ENCODE measurements around the gene KLHL3.
A peak's percentile ranks its signal among the peaks of the same experiment; 100 is the strongest.

Gene KLHL3

GRCh38 chr5:137754188-137754960, 18.5 kb upstream of the KLHL3 start, which contains the start of gene HNRNPA0:
Gene HNRNPA0, minus strand, starts transcription at chr5:137754363. Its CDS starts 297 bp downstream, at chr5:137754066.
- TF ChIP-seq, protein P1, sequence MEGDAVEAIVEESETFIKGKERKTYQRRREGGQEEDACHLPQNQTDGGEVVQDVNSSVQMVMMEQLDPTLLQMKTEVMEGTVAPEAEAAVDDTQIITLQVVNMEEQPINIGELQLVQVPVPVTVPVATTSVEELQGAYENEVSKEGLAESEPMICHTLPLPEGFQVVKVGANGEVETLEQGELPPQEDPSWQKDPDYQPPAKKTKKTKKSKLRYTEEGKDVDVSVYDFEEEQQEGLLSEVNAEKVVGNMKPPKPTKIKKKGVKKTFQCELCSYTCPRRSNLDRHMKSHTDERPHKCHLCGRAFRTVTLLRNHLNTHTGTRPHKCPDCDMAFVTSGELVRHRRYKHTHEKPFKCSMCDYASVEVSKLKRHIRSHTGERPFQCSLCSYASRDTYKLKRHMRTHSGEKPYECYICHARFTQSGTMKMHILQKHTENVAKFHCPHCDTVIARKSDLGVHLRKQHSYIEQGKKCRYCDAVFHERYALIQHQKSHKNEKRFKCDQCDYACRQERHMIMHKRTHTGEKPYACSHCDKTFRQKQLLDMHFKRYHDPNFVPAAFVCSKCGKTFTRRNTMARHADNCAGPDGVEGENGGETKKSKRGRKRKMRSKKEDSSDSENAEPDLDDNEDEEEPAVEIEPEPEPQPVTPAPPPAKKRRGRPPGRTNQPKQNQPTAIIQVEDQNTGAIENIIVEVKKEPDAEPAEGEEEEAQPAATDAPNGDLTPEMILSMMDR (IDR thresholded peaks at IDR 0.05; ENCODE audit: low read depth, low read length, missing control alignments), result no peak
- peak; percentile 94 for DNase-seq (ENCODE audit: low read depth)
- peak within 1 kb of the TSS; percentile 80 for H3K4me3 ChIP-seq (ENCODE audit: low read depth, low read length)

DNA sequence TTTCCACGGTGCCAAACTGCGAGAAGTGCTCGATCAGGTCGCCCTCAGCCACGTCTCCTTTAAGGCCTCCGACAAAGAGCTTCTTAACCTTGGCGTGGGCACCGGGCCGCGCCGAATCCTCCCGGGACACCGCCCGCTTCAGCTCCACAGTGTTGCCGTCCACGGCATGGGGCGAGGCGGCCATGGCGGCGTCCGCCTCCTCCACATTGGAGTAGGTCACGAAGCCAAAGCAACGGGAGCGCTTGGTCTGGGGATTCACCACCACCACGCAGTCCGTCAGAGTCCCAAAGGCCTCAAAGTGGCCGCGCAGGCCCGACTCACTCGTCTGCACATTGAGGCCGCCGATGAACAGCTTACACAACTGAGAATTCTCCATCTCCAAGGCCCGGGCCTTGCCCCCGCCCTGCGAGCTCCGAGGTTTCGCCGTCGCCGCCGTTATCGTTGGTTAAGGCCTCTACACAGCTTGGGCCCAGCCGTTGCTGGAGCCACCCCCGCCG, 17.9 kb upstream of the KLHL3 start:
- H3K4me3 ChIP-seq (ENCODE audit: low read depth, low read length), result peak overlapping the region; percentile 80
- TF ChIP-seq, protein P1 (IDR thresholded peaks at IDR 0.05; ENCODE audit: low read depth, low read length, missing control alignments), result no peak
- DNase-seq (ENCODE audit: low read depth), result no peak

DNA sequence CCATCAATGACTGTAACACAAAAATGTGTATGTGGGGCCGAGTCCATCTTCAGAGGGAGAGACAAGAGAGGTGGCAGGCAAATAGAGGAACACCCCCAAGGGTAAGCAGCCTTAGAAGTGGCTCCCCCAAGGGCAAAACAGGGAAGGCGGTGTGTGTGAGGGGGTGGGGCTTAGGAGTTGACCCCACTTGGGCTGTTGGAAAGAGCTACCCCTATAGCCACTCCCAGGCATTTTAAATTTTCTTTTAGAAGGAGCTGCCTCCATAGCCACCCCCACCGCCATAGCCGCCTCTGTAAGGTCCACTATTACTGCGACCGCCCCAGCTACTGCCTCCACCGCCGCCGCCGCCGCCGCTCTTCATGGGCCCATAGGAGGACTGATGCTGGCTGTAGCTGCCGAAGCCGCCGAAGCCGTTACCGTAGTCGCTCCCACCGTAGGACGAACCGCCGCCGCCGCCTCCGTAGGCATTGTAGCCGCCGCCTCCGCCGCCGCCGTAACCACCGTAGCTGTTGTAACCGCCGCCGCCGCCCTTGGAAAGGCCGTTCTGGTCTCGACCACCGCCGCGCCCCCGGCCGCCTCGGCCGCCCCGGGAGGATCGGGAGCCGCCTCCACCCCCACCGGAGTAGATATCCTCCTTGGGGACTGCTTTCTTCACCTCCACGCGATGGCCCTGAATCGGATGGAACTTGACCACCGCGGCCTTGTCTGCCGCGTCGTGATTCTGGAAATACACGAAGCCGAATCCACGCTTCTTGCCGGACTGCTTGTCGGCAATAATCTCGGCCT, 17.2 kb upstream of the KLHL3 start:
- TF ChIP-seq, protein P1 (IDR thresholded peaks at IDR 0.05; ENCODE audit: low read depth, low read length, missing control alignments), result no peak
- DNase-seq (ENCODE audit: low read depth), result no peak
- peak overlapping the region; percentile 80 for H3K4me3 ChIP-seq (ENCODE audit: low read depth, low read length)

DNA sequence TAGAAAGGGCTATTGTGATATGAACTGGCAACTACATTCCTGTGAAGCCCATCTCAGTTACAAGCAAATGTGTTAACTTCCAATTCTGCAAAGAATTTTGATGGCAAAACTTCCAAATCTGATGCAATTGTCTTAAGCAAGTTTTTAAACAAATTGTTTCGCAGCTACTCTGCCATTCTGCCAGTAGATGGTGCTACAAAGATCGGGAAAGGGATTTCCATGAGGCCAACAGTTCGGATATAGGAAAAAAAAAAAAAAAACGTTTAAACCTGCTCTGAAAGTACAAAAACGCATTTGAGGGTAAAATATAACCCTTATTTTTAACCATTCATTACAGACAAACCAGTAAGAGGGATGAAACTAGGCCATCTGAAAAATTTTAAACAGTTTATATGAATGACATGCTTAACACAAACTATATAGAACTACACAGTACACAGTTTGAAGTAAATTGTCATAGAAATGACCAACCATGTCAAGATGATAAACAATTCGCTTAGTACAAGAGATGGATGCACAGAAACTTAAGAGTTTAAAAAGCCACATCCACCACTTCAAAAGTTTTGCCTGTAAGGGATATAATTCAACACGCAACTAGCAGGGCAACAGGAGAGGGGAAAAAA, 16.1 kb upstream of the KLHL3 start:
- H3K4me3 ChIP-seq (ENCODE audit: low read depth, low read length), result peak overlapping the region; percentile 80
- DNase-seq (ENCODE audit: low read depth), result no peak
- TF ChIP-seq, protein P1 (IDR thresholded peaks at IDR 0.05; ENCODE audit: low read depth, low read length, missing control alignments), result peak; percentile 70

DNA sequence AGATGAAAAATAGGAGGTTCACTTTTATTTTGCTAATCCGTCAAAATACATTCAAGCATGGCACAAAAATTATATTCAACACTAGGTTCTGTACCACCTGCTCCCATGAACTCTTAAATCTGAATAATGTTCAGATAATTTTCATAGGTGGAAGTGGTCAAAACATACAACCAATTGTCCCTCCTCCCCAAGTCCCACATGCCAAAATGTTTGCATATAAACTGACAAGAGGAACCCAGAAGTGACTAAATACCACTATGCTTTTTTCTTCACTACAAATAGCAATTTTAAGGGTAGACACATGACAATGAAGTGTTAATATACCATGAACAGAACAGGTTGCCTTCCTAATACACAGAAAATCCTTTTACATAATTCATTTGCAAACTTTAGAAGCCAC, 14.5 kb upstream of the KLHL3 start:
- no peak overlapping the region for H3K4me3 ChIP-seq (ENCODE audit: low read depth, low read length)
- no peak for DNase-seq (ENCODE audit: low read depth)
- TF ChIP-seq, protein P1 (IDR thresholded peaks at IDR 0.05; ENCODE audit: low read depth, low read length, missing control alignments), result no peak

DNA sequence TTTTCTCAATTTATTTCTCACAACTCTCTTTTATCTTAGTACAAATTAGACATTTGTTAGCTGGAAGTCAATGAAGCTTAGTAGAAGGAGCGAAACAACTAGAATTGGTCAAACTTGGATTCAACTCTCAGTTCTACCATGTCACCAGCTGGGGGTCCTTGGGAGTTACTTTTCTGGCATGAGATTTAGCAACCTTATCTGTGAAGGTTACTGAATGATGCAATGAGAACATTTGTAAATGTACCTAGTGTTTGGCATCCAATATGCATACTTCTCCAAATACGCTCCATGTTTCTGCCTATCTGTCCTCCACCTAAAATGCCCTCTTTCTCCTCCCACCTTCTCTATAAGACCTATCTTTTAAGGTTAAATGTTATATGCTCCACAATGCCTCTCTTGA, 12.0 kb upstream of the KLHL3 start:
- no peak overlapping the region for H3K4me3 ChIP-seq (ENCODE audit: low read depth, low read length)
- TF ChIP-seq, protein P1 (IDR thresholded peaks at IDR 0.05; ENCODE audit: low read depth, low read length, missing control alignments), result no peak
- DNase-seq (ENCODE audit: low read depth), result no peak

Measured in GM12864 (cell line).